Memory B cell (primary cell): ENCODE measurements around the gene MNAT1.

Experiments used
- ATAC-seq: fragments of 150-1000 bp; cut with Tn5 transposase; 2 replicates; pipeline ENCODE4 v1.10.0; 2021; ENCODE audit warnings: low read depth, mild to moderate bottlenecking, moderate library complexity
- DNase-seq, 2 donors: peaks; one replicate each; pipeline ENCODE4 v3.0.0; 2022; ENCODE audit warnings: low spot score in 2 of 2
- H3K27ac Mint-ChIP-seq: one replicate; pipeline ENCODE4 v1.8.0; 2022; ENCODE audit warnings: mild to moderate bottlenecking, moderate library complexity, mixed read lengths
- H3K27me3 Mint-ChIP-seq: one replicate; pipeline ENCODE4 v1.8.0; 2022; ENCODE audit warnings: mixed read lengths
- H3K36me3 Mint-ChIP-seq: one replicate; pipeline ENCODE4 v1.8.0; 2022; ENCODE audit warnings: mild to moderate bottlenecking, mixed read lengths
- H3K4me1 Mint-ChIP-seq: one replicate; pipeline ENCODE4 v1.8.0; 2022; ENCODE audit warnings: mixed read lengths
- H3K4me3 Mint-ChIP-seq: one replicate; pipeline ENCODE4 v1.8.0; 2022; ENCODE audit warnings: mild to moderate bottlenecking, moderate library complexity, mixed read lengths
- H3K9me3 Mint-ChIP-seq: one replicate; pipeline ENCODE4 v1.8.0; 2022; ENCODE audit warnings: mixed read lengths

The MNAT1 gene

GRCh38 chr14:60800409-60800808 is 65.8 kb downstream of the MNAT1 start:
- no peak for DNase-seq
- no peaks in the 10 kb centered on the region for H3K27me3 Mint-ChIP-seq
- H3K27ac Mint-ChIP-seq: no peak overlapping the region
- H3K9me3 Mint-ChIP-seq: peaks cover 1% of the 10 kb centered on the region
- H3K36me3 Mint-ChIP-seq: peaks cover 23% of the 10 kb centered on the region
- no peak for ATAC-seq
- H3K4me1 Mint-ChIP-seq: no peaks in the 10 kb centered on the region
- H3K4me3 Mint-ChIP-seq: no peak overlapping the region

- H3K36me3 Mint-ChIP-seq: peaks cover 24% of the 10 kb centered on the region
- ATAC-seq: no peak
Observed at GRCh38 chr14:60803871-60804270, 69.3 kb downstream of the MNAT1 start.

GRCh38 chr14:60805841-60806430 is 71.4 kb downstream of the MNAT1 start:
- Mint-ChIP-seq H3K4me1 (peaks cover 3% of the 10 kb centered on the region), H3K36me3 (peaks cover 16% of the 10 kb centered on the region), H3K4me3 (no peak overlapping the region), H3K27ac (no peak overlapping the region), H3K9me3 (peaks cover 1% of the 10 kb centered on the region), H3K27me3 (no peaks in the 10 kb centered on the region)
- DNase-seq (no peak), ATAC-seq (no peak)

More at GRCh38 chr14:60803871-60804270, 69.3 kb downstream of the MNAT1 start:
- DNase-seq: no peak
- no peak overlapping the region for H3K27ac Mint-ChIP-seq
- H3K27me3 Mint-ChIP-seq: no peaks in the 10 kb centered on the region
- peaks cover 1% of the 10 kb centered on the region for H3K9me3 Mint-ChIP-seq
- H3K4me1 Mint-ChIP-seq: peaks cover 3% of the 10 kb centered on the region
- no peak overlapping the region for H3K4me3 Mint-ChIP-seq

DNA sequence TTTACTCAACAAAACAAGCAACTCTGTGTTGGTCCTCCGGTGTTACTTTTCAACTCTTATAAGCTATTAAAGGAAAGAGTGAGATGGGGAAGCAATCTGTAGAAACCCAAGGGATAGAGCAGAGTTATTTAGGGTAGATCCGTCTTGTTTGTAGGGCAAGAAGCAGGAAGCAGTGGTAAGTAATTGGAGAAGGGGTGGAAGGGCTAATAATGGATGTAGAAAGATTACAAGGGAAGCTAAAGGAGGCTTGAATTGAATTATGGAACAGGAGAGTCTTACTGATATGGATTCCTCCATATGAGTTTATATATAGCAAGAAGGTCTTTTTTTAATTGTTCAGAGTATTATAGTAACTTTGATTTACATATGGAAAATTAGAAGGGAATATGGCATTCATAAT is 72.7 kb downstream of the MNAT1 start:
- peaks cover 18% of the 10 kb centered on the region for H3K36me3 Mint-ChIP-seq
- DNase-seq (no peak), ATAC-seq (no peak)
- H3K4me3 Mint-ChIP-seq: no peak overlapping the region
- no peak overlapping the region for H3K27ac Mint-ChIP-seq
- no peaks in the 10 kb centered on the region for H3K27me3 Mint-ChIP-seq
- H3K4me1 Mint-ChIP-seq: peaks cover 3% of the 10 kb centered on the region
- H3K9me3 Mint-ChIP-seq: no peaks in the 10 kb centered on the region

DNA sequence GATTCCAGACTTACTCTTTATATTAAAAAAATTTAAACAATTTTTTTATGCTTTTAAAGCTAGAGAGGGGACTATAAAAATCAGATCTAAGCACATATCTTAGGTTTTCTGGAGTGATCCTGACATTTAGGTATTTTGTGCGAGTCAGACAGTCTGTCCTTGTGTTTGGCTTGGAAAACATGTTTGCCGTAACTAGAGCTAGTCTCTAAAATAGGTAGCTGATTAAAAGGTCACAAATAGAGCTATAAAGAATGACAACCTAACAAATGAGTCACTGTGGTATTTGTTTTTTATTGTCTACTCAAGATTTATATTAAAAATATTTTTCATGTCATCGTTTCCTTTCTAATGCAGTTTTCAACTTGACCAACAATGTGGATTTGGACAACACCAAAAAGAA is 73.4 kb downstream of the MNAT1 start:
- DNase-seq (no peak), ATAC-seq (no peak)
- Mint-ChIP-seq H3K4me3 (no peak overlapping the region), H3K4me1 (peaks cover 5% of the 10 kb centered on the region), H3K27me3 (no peaks in the 10 kb centered on the region), H3K27ac (no peak overlapping the region), H3K9me3 (no peaks in the 10 kb centered on the region), H3K36me3 (peaks cover 22% of the 10 kb centered on the region)

DNA sequence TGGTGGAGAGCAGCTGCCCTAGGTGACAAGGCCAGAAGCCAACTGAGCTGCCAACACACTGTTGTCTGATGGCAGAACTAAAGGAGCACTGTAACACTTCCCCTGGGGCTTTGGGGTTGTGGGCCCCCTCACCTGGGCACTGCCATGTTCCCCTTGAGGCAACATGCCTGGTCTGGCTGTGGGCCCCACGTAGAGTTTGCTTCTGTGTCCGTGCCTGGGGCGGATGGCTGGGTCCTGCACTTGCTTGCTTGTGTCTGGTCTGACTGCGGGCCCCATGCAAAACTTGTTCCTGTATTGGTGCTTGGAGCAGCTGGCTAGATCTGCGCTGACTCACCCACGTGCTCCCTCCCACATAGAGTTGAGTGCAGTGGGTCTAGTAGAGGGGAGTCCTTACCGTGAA is 78.4 kb downstream of the MNAT1 start:
- Mint-ChIP-seq H3K36me3 (peaks cover 27% of the 10 kb centered on the region), H3K9me3 (no peaks in the 10 kb centered on the region), H3K4me1 (peaks cover 12% of the 10 kb centered on the region), H3K27me3 (no peaks in the 10 kb centered on the region), H3K27ac (no peak overlapping the region), H3K4me3 (no peak overlapping the region)
- DNase-seq (peak in 1 of 2 donors; percentile 0), ATAC-seq (peak; percentile 23)

DNA sequence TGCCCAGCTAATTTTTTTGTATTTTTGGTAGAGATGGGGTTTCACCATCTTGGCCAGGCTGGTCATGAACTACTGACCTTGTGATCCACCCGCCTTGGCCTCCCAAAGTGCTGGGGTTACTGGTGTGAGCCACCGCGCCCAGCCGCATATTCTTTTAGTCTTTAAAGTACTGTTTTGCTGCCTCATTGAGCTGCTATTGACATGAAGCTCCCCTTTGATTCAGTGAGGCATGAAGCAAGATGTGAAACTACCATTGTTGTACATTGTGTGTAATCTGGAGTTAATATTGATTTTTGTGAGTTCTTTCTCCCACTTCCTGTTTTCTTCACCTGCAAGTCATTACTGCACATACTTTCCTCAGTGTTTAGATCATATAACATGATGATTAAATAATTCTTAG is 80.8 kb downstream of the MNAT1 start:
- H3K36me3 Mint-ChIP-seq: peaks cover 27% of the 10 kb centered on the region
- peak overlapping the region; percentile 60 for H3K27ac Mint-ChIP-seq
- H3K4me1 Mint-ChIP-seq: peaks cover 12% of the 10 kb centered on the region
- ATAC-seq (peak; percentile 95), DNase-seq (peak in 1 of 2 donors; percentile 12)
- peak overlapping the region; percentile 19 for H3K4me3 Mint-ChIP-seq
- H3K9me3 Mint-ChIP-seq: no peaks in the 10 kb centered on the region
- H3K27me3 Mint-ChIP-seq: no peaks in the 10 kb centered on the region

DNA sequence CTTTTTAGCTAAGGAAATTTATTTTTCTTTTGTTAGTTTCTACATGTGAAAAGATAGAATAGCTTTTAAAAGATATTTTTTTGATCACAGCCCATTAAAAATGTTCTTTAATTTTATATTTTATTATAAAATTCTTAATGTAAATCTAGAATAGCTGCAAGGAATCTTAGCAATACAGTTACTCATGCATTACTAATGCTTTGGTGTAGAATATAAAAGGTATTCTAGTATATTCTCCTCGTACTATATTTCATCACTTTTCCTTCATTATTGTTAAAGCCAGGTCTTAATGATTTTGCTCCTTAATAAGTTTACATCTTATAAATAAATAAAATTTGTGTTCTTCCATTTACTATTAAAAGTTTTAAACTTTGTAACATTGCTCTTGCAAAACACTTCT is 82.6 kb downstream of the MNAT1 start:
- no peak for DNase-seq
- no peak overlapping the region for H3K27ac Mint-ChIP-seq
- H3K27me3 Mint-ChIP-seq: no peaks in the 10 kb centered on the region
- no peak for ATAC-seq
- H3K9me3 Mint-ChIP-seq: no peaks in the 10 kb centered on the region
- H3K36me3 Mint-ChIP-seq: peaks cover 21% of the 10 kb centered on the region
- H3K4me1 Mint-ChIP-seq: peaks cover 12% of the 10 kb centered on the region
- H3K4me3 Mint-ChIP-seq: no peak overlapping the region

GRCh38 chr14:60819575-60819974 is 85.0 kb downstream of the MNAT1 start:
- Mint-ChIP-seq H3K9me3 (no peaks in the 10 kb centered on the region), H3K27me3 (no peaks in the 10 kb centered on the region)
- ATAC-seq: no peak

GRCh38 chr14:60838601-60839000 is 104.0 kb downstream of the MNAT1 start:
- H3K27ac Mint-ChIP-seq: no peak overlapping the region
- peaks cover 12% of the 10 kb centered on the region for H3K9me3 Mint-ChIP-seq
- H3K4me3 Mint-ChIP-seq: no peak overlapping the region
- DNase-seq (no peak), ATAC-seq (no peak)
- H3K36me3 Mint-ChIP-seq: peaks cover 40% of the 10 kb centered on the region
- H3K4me1 Mint-ChIP-seq: no peaks in the 10 kb centered on the region
- H3K27me3 Mint-ChIP-seq: no peaks in the 10 kb centered on the region

More at GRCh38 chr14:60819575-60819974, 85.0 kb downstream of the MNAT1 start:
- no peak for DNase-seq
- Mint-ChIP-seq H3K4me1 (peaks cover 4% of the 10 kb centered on the region), H3K27ac (no peak overlapping the region), H3K36me3 (peaks cover 7% of the 10 kb centered on the region), H3K4me3 (no peak overlapping the region)

DNA sequence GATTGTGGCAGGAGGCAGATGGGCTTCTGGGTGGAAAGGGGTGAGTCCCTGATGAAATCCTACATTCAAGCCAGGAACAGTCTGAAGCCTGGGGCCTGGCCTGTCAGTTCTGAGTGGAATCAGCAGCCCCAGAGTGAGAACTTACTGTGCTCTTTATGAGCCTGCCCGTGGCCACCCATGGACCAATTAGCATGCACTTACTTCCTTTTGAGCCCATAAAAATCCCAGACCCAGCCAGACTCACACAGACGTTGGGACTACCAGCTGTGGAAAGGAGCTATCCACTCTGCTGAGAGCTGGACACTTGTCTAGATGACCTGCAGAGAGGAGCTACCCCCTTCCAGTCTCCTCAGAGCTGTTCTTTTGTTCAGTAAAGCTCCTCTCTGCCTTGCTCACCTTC is 104.5 kb downstream of the MNAT1 start:
- peaks cover 10% of the 10 kb centered on the region for H3K9me3 Mint-ChIP-seq
- DNase-seq (no peak), ATAC-seq (no peak)
- H3K4me3 Mint-ChIP-seq: no peak overlapping the region
- no peaks in the 10 kb centered on the region for H3K27me3 Mint-ChIP-seq
- no peaks in the 10 kb centered on the region for H3K4me1 Mint-ChIP-seq
- peaks cover 38% of the 10 kb centered on the region for H3K36me3 Mint-ChIP-seq
- no peak overlapping the region for H3K27ac Mint-ChIP-seq

- H3K36me3 Mint-ChIP-seq: peaks cover 35% of the 10 kb centered on the region
- no peak overlapping the region for H3K4me3 Mint-ChIP-seq
- DNase-seq: no peak
- H3K27ac Mint-ChIP-seq: no peak overlapping the region
- peaks cover 9% of the 10 kb centered on the region for H3K9me3 Mint-ChIP-seq
- no peaks in the 10 kb centered on the region for H3K27me3 Mint-ChIP-seq
- no peak for ATAC-seq
- H3K4me1 Mint-ChIP-seq: peaks cover 2% of the 10 kb centered on the region
Observed at GRCh38 chr14:60839657-60840056, 105.1 kb downstream of the MNAT1 start.

DNA sequence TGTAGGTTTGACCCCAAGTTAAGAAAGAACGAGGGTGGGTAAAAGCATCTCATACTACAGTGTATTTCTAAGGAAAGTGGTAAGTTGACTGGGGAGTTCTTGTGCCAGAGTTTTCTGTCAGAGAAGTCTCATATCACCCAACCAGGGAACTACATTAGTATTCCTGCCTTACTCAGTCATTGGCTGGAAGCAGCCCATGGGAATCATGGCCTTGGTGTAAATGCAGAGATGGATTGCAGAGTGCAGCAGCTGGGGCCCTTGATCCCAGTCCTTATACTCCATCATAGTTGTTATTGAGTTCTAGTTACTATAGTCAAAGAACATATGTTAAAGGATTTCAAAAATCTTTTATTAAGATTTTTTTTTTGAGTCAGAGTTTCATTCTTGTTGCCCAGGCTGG is 105.8 kb downstream of the MNAT1 start:
- no peaks in the 10 kb centered on the region for H3K27me3 Mint-ChIP-seq
- no peak overlapping the region for H3K4me3 Mint-ChIP-seq
- no peak overlapping the region for H3K27ac Mint-ChIP-seq
- peaks cover 30% of the 10 kb centered on the region for H3K36me3 Mint-ChIP-seq
- no peak for DNase-seq
- no peak for ATAC-seq
- H3K4me1 Mint-ChIP-seq: peaks cover 2% of the 10 kb centered on the region
- H3K9me3 Mint-ChIP-seq: peaks cover 6% of the 10 kb centered on the region

GRCh38 chr14:60845523-60845922 is 111.0 kb downstream of the MNAT1 start:
- Mint-ChIP-seq H3K27ac (peak overlapping the region; percentile 88), H3K27me3 (no peaks in the 10 kb centered on the region), H3K36me3 (peaks cover 21% of the 10 kb centered on the region), H3K4me1 (peaks cover 8% of the 10 kb centered on the region), H3K4me3 (peak overlapping the region; percentile 53), H3K9me3 (peaks cover 3% of the 10 kb centered on the region)
- ATAC-seq (peak; percentile 99), DNase-seq (peak in 1 of 2 donors; percentile 21)

DNA sequence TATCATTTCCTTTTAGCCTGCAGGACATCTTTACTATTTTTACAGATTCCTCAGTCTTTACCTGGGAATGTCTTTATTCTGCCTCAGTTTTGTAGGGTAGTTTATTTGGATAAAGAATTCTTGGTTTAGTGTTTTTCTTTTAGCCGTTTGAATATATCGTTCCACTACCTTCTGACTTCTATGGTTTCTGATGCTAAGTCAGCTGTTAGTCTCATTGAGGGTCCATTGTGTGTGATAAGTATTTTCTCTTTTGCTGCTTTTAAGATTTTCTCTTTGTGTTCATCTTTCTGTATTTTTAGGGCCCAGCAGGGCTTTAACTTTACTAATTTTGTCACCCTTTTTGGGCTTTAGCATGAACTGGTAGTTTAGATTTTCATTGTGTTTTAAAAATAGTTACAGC is 113.5 kb downstream of the MNAT1 start:
- H3K4me3 Mint-ChIP-seq: no peak overlapping the region
- H3K36me3 Mint-ChIP-seq: peaks cover 31% of the 10 kb centered on the region
- H3K9me3 Mint-ChIP-seq: peaks cover 4% of the 10 kb centered on the region
- DNase-seq (no peak), ATAC-seq (no peak)
- no peak overlapping the region for H3K27ac Mint-ChIP-seq
- peaks cover 8% of the 10 kb centered on the region for H3K4me1 Mint-ChIP-seq
- H3K27me3 Mint-ChIP-seq: no peaks in the 10 kb centered on the region
